Measurements from ENCODE around the gene PCDH1.

Gene PCDH1

DNA sequence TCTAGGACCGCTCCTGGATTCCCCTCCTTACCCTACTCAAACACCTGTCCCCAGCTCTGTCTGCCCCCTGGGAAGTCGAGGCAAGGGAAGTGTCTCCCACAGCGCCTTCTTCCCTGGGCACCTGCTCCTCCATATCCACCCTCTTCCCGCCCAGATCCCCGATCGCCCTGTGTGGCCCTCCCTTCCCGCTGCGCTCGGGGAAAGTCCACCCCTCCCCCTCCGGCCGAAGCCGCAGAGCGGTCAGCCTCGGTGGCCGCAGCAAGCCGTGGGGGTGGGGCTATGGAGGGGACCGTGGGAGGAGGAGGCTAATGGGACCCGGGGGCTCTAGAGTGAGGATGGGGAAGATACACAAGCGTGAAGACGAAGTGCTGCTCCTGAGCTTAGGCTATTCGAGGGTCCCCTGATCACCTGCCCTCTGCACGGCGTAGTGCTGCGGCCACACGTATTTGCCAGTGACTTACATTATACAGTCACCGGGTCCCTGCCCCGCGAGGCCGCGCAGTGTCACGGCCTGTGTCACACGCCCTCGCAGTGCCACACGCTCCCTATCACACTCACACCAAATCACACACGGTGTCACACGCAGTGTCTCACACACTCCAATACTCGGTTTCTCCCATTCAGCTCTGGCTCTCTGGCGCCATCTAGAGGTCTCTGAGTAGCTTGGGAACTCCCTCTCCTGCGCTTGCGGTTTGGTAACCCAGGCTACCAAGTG lies 658 bp upstream of the PCDH1 start:
- Histone ChIP-seq H3K27me3 (ENCODE audit: control insufficient read depth in 1 of 2, insufficient read depth in 2 of 2, low read length in 2 of 2) (peaks cover 54 to 57% of the 10 kb centered on the region in 2 donors), H3K4me1 (ENCODE audit: insufficient read depth, low read length) (peaks cover 18% of the 10 kb centered on the region), H3K36me3 (ENCODE audit: insufficient read depth, low read length) (no peaks in the 10 kb centered on the region), H3K9me3 (ENCODE audit: low read length) (no peaks in the 10 kb centered on the region), H3K4me3 (ENCODE audit: low read depth in 1 of 2, low read length in 2 of 2) (peak overlapping the region; percentile 51 to 82), H3K9ac (ENCODE audit: low read length) (peak overlapping the region; percentile 45), H3K27ac (ENCODE audit: low read depth, low read length) (peak overlapping the region; percentile 55)

DNA sequence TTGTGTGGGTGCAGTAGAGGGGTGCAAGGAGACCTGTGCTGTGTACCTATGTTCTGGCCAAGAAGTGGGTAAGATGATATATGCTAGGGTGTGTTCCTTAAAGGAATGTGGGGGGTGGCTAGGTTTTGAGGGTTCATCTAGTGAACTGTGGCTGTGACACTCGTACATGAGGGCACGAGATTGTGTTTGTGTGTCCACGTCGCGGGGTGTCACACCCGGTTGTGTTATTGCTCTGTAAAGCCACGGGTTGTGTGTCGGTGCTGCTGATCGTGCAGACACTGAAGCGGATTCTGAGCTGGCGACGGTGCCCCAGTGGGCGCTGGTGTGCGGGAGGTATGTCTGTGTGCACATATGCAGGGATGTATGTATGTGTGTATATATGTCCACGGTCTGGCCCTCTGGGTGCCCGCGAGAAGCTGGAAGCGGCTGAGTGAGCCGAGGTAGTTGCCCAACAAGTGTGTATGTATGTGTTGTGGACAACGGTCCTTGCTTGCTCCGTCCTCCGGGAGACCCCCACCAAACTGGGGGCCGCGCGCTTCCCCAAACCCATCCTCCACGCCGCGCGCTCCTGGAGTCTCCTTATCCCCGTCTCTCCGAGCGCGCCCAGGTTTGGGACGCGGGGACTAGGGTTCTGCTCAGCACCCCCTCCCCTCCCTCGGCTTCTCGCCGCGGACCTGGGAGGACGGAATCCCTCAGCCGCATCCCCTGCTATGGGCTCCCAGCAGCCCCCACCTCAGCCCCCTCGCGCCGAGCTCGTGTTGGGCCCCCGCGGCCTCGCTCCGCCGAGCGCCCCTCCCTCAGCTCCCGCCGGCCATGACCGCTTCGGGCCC lies 639 bp downstream of the PCDH1 start:
- Histone ChIP-seq H3K4me3 (ENCODE audit: low read depth in 1 of 2, low read length in 2 of 2) (peak overlapping the region; percentile 43), H3K36me3 (ENCODE audit: insufficient read depth, low read length) (no peaks in the 10 kb centered on the region), H3K9ac (ENCODE audit: low read length) (no peak overlapping the region), H3K27ac (ENCODE audit: low read depth, low read length) (no peak overlapping the region), H3K9me3 (ENCODE audit: low read length) (no peaks in the 10 kb centered on the region), H3K4me1 (ENCODE audit: insufficient read depth, low read length) (peaks cover 18% of the 10 kb centered on the region), H3K27me3 (ENCODE audit: control insufficient read depth in 1 of 2, insufficient read depth in 2 of 2, low read length in 2 of 2) (peaks cover 41 to 44% of the 10 kb centered on the region in 2 donors)

DNA sequence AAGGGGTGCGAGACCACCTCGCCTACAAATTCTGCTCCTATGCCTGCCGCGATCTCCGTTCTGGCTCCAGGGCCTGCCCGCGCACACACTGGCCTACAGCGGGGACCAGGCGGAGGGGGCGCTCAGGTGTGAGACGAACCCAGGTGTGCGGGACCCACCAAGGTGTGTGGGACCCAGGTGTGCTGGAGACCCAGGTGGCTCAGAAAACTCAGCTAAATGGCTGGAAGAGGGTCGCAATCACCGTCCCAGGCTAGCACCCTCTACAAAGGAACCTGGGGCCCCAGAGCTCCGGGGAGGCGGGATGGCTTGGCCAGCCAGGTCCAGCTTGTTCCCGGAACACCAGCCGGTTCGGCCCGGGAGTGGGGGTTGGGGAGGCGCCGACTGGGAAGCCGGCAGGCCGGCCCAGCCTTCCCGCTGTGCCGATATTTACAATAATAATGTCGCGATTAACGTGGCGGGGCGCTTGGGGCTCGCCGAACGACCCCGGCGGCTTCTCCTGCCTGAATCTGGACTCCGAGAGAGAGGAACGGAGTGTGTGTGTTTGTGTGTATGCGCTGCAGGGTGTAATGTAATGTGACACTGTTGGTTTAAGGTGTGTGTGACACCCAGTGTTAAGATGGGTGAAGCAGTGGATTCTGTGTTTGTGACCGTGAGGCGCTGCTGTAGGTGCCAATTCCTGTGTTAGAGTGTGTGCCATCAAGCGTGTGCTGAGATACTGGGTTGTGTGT lies 1.4 kb downstream of the PCDH1 start:
- H3K4me1 ChIP-seq (ENCODE audit: insufficient read depth, low read length), result peaks cover 18% of the 10 kb centered on the region
- H3K36me3 ChIP-seq (ENCODE audit: insufficient read depth, low read length), result no peaks in the 10 kb centered on the region
- H3K4me3 ChIP-seq (ENCODE audit: low read depth in 1 of 2, low read length in 2 of 2), result peak overlapping the region; percentile 41 to 43
- H3K9me3 ChIP-seq (ENCODE audit: low read length), result no peaks in the 10 kb centered on the region
- no peak overlapping the region for H3K27ac ChIP-seq (ENCODE audit: low read depth, low read length)
- H3K9ac ChIP-seq (ENCODE audit: low read length), result no peak overlapping the region
- peaks cover 33 to 36% of the 10 kb centered on the region in 2 donors for H3K27me3 ChIP-seq (ENCODE audit: control insufficient read depth in 1 of 2, insufficient read depth in 2 of 2, low read length in 2 of 2)

DNA sequence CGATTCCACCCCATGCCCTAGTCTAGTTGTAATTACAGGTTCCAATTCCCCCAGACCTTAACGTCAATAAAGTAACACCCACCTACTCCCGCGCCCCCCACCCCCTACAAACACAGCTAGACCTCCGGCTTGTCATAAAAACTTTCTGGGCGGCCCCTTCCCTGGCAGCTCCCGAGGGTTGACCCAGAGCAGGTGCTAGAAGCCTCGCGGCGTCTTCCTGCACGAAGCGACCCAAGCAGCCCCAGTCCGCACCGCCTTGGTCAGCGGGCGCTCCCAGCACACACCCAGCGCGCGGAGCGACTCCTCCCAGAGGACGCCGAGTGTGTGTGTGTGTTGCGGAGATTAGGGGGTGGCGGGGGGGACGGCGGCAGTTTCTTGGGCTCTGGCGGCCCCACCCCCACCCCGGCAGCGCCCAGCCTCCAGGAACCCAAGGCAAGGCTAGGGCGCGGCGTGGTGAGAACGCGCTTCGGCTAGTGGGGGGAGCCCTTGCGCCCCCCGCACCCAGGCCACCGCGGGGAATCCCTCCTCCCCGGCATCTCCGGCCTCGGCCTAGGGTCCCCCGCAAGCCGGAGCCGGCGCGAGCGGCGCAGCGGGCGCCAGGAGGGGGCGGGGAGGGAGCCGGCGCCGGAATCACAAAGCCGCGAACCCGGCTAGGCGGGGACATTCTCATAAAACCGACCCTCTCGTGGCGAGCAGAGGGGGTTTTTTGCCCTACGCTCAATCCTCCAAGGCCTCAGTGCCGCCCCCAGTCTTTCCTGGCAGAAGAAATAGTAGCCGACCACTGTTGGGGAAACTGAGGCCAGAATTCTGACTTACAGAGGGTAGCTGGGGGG lies 2.2 kb downstream of the PCDH1 start:
- H3K4me3 ChIP-seq (ENCODE audit: low read depth in 1 of 2, low read length in 2 of 2), result peak overlapping the region; percentile 41 to 43
- peaks cover 18% of the 10 kb centered on the region for H3K4me1 ChIP-seq (ENCODE audit: insufficient read depth, low read length)

DNA sequence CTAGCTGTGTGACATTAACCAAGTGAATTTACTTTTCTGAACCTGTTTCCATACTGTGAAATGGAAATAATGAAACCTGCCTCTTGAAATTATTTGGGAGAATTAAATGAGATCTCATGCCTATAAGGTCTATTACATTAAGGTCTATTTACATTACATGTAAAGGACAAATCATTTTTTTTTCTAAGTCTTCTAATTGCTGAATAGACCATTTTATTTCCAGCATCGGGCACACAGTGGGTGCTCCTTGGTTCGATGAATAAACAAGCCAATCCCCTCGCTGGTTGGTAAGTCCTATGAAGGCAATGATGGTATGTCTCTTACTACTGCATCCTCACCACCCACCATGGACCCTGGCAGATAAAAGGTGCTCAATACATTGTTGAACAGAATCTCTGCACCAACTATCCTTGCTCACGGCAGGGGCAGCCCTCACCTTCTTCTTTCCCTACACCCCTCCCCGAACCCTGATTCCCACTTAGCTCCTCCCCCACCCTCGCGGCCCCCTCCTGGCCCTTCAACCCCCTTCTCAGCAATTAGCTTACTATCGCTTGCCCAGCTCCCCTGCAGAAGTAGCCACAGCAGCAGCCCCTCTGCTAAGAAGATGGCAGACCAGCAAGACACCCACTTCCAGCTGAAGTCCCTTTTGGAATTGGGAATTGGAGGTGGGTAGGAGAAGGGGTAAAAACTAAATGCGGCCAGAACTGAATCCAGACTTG lies 3.0 kb downstream of the PCDH1 start:
- H3K27me3 ChIP-seq (ENCODE audit: control insufficient read depth in 1 of 2, insufficient read depth in 2 of 2, low read length in 2 of 2), result peaks cover 33 to 45% of the 10 kb centered on the region in 2 donors
- H3K36me3 ChIP-seq (ENCODE audit: insufficient read depth, low read length), result no peaks in the 10 kb centered on the region
- no peaks in the 10 kb centered on the region for H3K9me3 ChIP-seq (ENCODE audit: low read length)
- H3K27ac ChIP-seq (ENCODE audit: low read depth, low read length), result no peak overlapping the region
- H3K4me3 ChIP-seq (ENCODE audit: low read depth in 1 of 2, low read length in 2 of 2), result peak overlapping the region in 1 of 2 donors; percentile 43
- peaks cover 18% of the 10 kb centered on the region for H3K4me1 ChIP-seq (ENCODE audit: insufficient read depth, low read length)
- no peak overlapping the region for H3K9ac ChIP-seq (ENCODE audit: low read length)

More for the DNA sequence above, 2.2 kb downstream of the PCDH1 start:
- Histone ChIP-seq H3K9ac (ENCODE audit: low read length) (no peak overlapping the region), H3K27ac (ENCODE audit: low read depth, low read length) (no peak overlapping the region), H3K27me3 (ENCODE audit: control insufficient read depth in 1 of 2, insufficient read depth in 2 of 2, low read length in 2 of 2) (peaks cover 33 to 40% of the 10 kb centered on the region in 2 donors), H3K36me3 (ENCODE audit: insufficient read depth, low read length) (no peaks in the 10 kb centered on the region), H3K9me3 (ENCODE audit: low read length) (no peaks in the 10 kb centered on the region)

DNA sequence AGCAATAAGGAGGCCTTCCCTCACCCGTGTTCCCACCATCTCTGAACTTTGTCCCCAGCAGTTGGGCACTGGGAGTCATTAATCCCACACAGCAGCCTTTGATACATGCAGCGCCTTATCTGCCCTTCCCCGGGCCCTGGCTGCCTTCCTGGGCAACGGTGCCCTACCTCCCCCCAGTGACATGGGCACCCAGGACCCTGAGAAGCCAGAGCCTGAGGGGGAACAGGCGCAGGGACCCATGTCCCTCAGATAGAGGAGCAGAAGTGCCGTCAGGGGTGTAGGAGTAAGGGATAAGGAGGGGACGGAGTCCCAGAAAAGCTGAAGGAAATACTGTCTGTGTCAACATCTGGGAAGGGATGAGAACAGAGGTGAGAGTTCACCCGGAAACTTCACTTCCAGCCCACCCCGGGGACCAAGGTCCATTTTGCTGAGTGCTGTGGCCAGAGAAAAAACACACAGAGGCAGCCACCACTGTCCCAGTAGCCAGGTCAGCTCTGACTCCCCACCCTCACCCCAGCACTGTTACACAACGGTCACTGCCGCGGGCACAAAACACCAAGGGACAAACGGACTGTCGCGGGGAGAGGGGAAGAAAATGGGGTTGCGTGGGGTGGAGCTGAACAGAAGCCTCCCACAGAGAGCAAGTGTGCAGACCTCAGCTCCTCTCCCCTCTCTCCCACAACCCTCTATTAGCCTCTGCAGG lies 3.8 kb downstream of the PCDH1 start:
- H3K27ac ChIP-seq (ENCODE audit: low read depth, low read length), result no peak overlapping the region
- H3K9me3 ChIP-seq (ENCODE audit: low read length), result no peaks in the 10 kb centered on the region
- no peak overlapping the region for H3K9ac ChIP-seq (ENCODE audit: low read length)
- peaks cover 33 to 45% of the 10 kb centered on the region in 2 donors for H3K27me3 ChIP-seq (ENCODE audit: control insufficient read depth in 1 of 2, insufficient read depth in 2 of 2, low read length in 2 of 2)
- H3K4me1 ChIP-seq (ENCODE audit: insufficient read depth, low read length), result peaks cover 18% of the 10 kb centered on the region
- no peak overlapping the region for H3K4me3 ChIP-seq (ENCODE audit: low read depth in 1 of 2, low read length in 2 of 2)
- no peaks in the 10 kb centered on the region for H3K36me3 ChIP-seq (ENCODE audit: insufficient read depth, low read length)

DNA sequence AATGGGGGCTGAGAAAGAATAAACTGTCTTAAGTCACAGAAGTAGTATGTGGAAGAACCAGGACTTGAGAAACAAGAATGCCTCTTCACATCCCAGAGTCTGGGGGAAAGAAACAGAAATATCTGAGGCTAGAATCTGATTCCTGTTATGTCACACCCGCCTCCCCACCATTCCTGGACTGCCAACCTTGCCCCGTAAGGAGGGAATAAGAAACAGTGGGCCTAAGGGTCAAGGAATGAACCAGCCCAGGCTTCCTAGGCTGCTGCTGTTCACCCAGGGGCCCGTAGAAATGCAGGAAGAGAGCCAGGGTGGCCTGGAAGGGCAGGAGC lies 4.3 kb downstream of the PCDH1 start:
- Histone ChIP-seq H3K9me3 (ENCODE audit: low read length) (no peaks in the 10 kb centered on the region), H3K9ac (ENCODE audit: low read length) (no peak overlapping the region), H3K27me3 (ENCODE audit: control insufficient read depth in 1 of 2, insufficient read depth in 2 of 2, low read length in 2 of 2) (peaks cover 33 to 45% of the 10 kb centered on the region in 2 donors), H3K4me1 (ENCODE audit: insufficient read depth, low read length) (peaks cover 18% of the 10 kb centered on the region), H3K27ac (ENCODE audit: low read depth, low read length) (no peak overlapping the region), H3K4me3 (ENCODE audit: low read depth in 1 of 2, low read length in 2 of 2) (no peak overlapping the region), H3K36me3 (ENCODE audit: insufficient read depth, low read length) (no peaks in the 10 kb centered on the region)

DNA sequence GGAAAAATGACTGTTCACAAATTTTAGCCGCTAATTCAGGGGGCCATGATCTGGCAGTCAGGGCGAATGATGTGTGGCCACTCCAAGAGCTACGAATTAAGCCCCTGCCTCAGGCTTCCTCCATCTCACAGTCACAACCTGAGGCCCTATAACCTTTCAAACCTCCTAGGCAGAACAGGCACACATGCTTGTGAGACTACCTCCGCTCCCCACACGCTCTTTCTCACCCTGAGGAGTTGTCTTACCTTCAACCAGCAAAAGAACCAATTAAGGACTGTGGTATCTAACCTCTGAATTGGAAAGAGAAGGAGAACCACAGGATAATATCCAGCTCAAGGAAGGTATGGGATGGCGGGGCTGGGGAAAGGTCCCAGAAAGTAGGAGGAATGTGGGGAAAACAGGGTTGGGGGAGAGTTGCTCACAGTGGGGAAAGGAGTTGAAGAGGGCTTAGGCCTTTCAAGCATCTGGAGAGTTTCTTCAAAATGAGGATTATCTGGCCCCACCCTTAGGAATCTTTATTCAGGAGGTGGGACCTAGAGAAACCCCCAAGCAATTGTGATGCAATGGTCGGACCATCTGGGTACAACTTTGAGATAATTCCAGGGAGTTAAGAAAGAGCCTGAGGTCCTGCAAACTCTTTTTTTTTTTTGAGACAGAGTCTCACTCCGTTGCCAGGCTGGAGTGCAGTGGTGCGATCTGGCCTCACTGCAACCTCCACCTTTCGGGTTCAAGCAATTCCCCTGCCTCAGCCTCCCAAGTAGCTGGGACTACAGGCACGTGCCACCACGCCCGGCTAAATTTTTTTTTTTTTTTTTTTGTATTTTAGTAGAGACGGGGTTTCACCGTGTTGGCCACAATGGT lies 5.5 kb downstream of the PCDH1 start:
- Histone ChIP-seq H3K27me3 (ENCODE audit: control insufficient read depth in 1 of 2, insufficient read depth in 2 of 2, low read length in 2 of 2) (peaks cover 31 to 44% of the 10 kb centered on the region in 2 donors), H3K36me3 (ENCODE audit: insufficient read depth, low read length) (no peaks in the 10 kb centered on the region), H3K4me1 (ENCODE audit: insufficient read depth, low read length) (peaks cover 16% of the 10 kb centered on the region), H3K27ac (ENCODE audit: low read depth, low read length) (no peak overlapping the region), H3K9ac (ENCODE audit: low read length) (no peak overlapping the region), H3K9me3 (ENCODE audit: low read length) (no peaks in the 10 kb centered on the region), H3K4me3 (ENCODE audit: low read depth in 1 of 2, low read length in 2 of 2) (no peak overlapping the region)

DNA sequence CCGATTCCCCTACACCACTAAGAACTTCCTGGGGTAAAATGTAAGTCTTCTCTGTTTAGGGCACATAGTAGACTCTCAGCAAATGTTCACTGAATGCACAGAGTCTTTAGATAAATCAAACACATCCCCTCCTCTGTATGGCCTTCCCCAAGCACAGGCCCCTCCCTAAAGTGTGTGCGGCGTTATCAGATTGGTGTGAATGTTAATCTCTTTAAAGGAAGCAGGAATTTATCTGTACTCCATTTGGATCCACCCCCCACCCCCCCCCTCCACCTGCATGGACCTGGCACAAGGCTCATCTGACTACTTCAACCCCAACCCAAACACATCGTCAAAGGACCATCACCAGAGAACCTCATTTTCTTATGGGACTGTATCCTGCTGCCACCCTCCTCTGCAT lies 6.3 kb downstream of the PCDH1 start:
- H3K9me3 ChIP-seq (ENCODE audit: low read length), result no peaks in the 10 kb centered on the region
- H3K36me3 ChIP-seq (ENCODE audit: insufficient read depth, low read length), result no peaks in the 10 kb centered on the region
- H3K27ac ChIP-seq (ENCODE audit: low read depth, low read length), result no peak overlapping the region
- H3K27me3 ChIP-seq (ENCODE audit: control insufficient read depth in 1 of 2, insufficient read depth in 2 of 2, low read length in 2 of 2), result peaks cover 22 to 35% of the 10 kb centered on the region in 2 donors
- H3K9ac ChIP-seq (ENCODE audit: low read length), result no peak overlapping the region
- peaks cover 8% of the 10 kb centered on the region for H3K4me1 ChIP-seq (ENCODE audit: insufficient read depth, low read length)
- H3K4me3 ChIP-seq (ENCODE audit: low read depth in 1 of 2, low read length in 2 of 2), result no peak overlapping the region
